GM23248 (cell line): ENCODE data around the gene GPR25. TPM values are rescaled to one million over a fixed set of nuclear protein-coding genes. Genes with fewer than 3 reads are reported as not detected.

ENCODE experiments used
- DNase-seq: peaks from one replicate; pipeline ENCODE4 v3.0.0-alpha.2; 2015
- H2AFZ ChIP-seq: fragments of 200-600 bp; sonication (generic); 2 replicates; pipeline ENCODE4 v1.6.1; 2016; ENCODE audit warnings: antibody characterized with exemption
- H3F3A ChIP-seq: fragments of 200-600 bp; sonication (generic); 2 replicates; pipeline ENCODE4 v1.6.1; 2016; ENCODE audit warnings: mild to moderate bottlenecking, antibody characterized with exemption, mixed run types; ENCODE audit not compliant: insufficient read depth
- H3K27ac ChIP-seq: fragments of 200-600 bp; sonication (generic); 2 replicates; pipeline ENCODE4 v1.5.1; 2016; ENCODE audit warnings: mild to moderate bottlenecking
- H3K27me3 ChIP-seq: fragments of 200-600 bp; sonication (generic); replicated peaks from 2 replicates; pipeline ENCODE4 v1.6.1; 2016; ENCODE audit warnings: mild to moderate bottlenecking; ENCODE audit not compliant: insufficient read depth
- H3K36me3 ChIP-seq: fragments of 200-600 bp; sonication (generic); 2 replicates; pipeline ENCODE4 v1.6.1; 2016; ENCODE audit warnings: low read depth, mild to moderate bottlenecking
- H3K4me1 ChIP-seq: fragments of 200-600 bp; sonication (generic); 2 replicates; pipeline ENCODE4 v1.6.1; 2016; ENCODE audit warnings: mild to moderate bottlenecking; ENCODE audit not compliant: insufficient read depth
- H3K4me2 ChIP-seq: fragments of 200-600 bp; sonication (generic); one replicate; pipeline ENCODE4 v1.6.1; 2016; ENCODE audit warnings: mild to moderate bottlenecking; ENCODE audit not compliant: unreplicated experiment
- H3K4me3 ChIP-seq: fragments of 200-600 bp; sonication (generic); 2 replicates; pipeline ENCODE4 v1.5.1; 2016; ENCODE audit warnings: mild to moderate bottlenecking
- H3K79me2 ChIP-seq: fragments of 200-600 bp; sonication (generic); 2 replicates; pipeline ENCODE4 v1.6.1; 2016; ENCODE audit warnings: mild to moderate bottlenecking; ENCODE audit not compliant: insufficient read depth
- H3K9ac ChIP-seq: fragments of 200-600 bp; sonication (generic); 2 replicates; pipeline ENCODE4 v1.6.1; 2016; ENCODE audit warnings: mild to moderate bottlenecking
- H3K9me2 ChIP-seq: fragments of 200-600 bp; sonication (generic); 2 replicates; pipeline ENCODE4 v1.6.1; 2016; ENCODE audit warnings: mixed run types, mild to moderate bottlenecking, moderate library complexity; ENCODE audit not compliant: insufficient read depth
- H3K9me3 ChIP-seq: fragments of 200-600 bp; sonication (generic); one replicate; pipeline ENCODE4 v1.6.1; 2017; ENCODE audit warnings: low read depth
- H4K20me1 ChIP-seq: fragments of 200-600 bp; sonication (generic); 2 replicates; pipeline ENCODE4 v1.6.0; 2016; ENCODE audit not compliant: insufficient read depth
- EZH2 ChIP-seq: fragments of 200-600 bp; sonication (generic); IDR thresholded peaks from 2 replicates; pipeline ENCODE4 v1.6.1; 2018; ENCODE audit warnings: antibody characterized with exemption, mild to moderate bottlenecking; ENCODE audit not compliant: insufficient read depth, poor library complexity, severe bottlenecking
- EZH2phosphoT487 ChIP-seq: fragments of 200-600 bp; sonication (generic); IDR thresholded peaks from 2 replicates; pipeline ENCODE4 v1.6.1; 2018; ENCODE audit warnings: antibody characterized with exemption, moderate library complexity, mild to moderate bottlenecking, low read depth; ENCODE audit not compliant: insufficient read depth
- WGBS, 2 experiments: methylation state at CpG; one replicate each; pipeline ENCODE4 v1.1.6; 2015 to 2017; ENCODE audit warnings: low lambda C conversion rate in 2 of 2, low coverage in 1 of 2; ENCODE audit errors: missing lambda C conversion rate in 2 of 2; 5-methylcytosine and 5-hydroxymethylcytosine counted together
- in situ Hi-C: fragments of 300-500 bp; cut with MboI; formaldehyde crosslinking; loops from 2 replicates; pipeline ENCODE4 v1.15.0; 2020
- polyA plus RNA-seq: library from polyadenylated mRNA; unstranded; fragments of >200 nt; fragmentation: Nextera tagmentation; extraction: Ambion mirVana; gene quantifications from 2 replicates; pipeline ENCODE4 v1.2.1, GENCODE V29; 2016
- total RNA-seq: library from RNA; depleted of rRNA; stranded (reverse); fragments of >200 nt; shearing (Covaris generic); gene quantifications from 2 replicates; pipeline ENCODE4 v1.2.3, GENCODE V29; 2014

The GPR25 gene
- total and polyA plus RNA-seq, 2 experiments from 2014 or later: not detected

DNA sequence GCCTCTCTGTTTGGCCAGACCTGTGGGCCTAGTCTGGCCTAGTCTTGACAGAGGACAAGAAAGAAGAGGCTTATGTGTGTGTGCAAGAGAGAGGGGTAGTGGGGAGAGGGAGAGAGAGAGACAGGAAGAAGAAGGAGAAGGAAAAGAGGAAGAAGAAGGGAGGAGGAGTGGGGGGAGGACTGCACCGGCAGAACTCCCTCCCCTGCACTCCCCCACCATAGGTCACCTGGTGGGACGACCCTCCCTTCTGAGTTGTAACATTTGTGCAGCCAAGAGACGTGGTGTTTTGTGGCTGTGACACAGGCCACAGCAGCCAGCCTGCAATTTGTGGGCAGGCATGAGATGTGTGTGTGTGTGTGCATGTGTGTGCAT lies 26.2 kb downstream of the GPR25 start:
- Histone ChIP-seq H3K4me2 (no peak overlapping the region), H3K9me2 (no peaks in the 10 kb centered on the region), H3F3A (no peaks in the 10 kb centered on the region), H3K79me2 (no peaks in the 10 kb centered on the region), H3K9ac (no peak overlapping the region), H3K9me3 (no peaks in the 10 kb centered on the region), H3K36me3 (no peaks in the 10 kb centered on the region), H4K20me1 (no peaks in the 10 kb centered on the region), H3K27me3 (peaks cover 17% of the 10 kb centered on the region), H3K4me1 (no peaks in the 10 kb centered on the region), H3K27ac (no peak overlapping the region), H3K4me3 (no peak overlapping the region), H2AFZ (no peak overlapping the region)
- in situ Hi-C loops: no loop called here
- 40 to 44% methylated on average over 3 of the region's 3 CpGs for WGBS, 2 experiments
- DNase-seq: no peak
- TF ChIP-seq EZH2 (no peak), EZH2phosphoT487 (no peak)

DNA sequence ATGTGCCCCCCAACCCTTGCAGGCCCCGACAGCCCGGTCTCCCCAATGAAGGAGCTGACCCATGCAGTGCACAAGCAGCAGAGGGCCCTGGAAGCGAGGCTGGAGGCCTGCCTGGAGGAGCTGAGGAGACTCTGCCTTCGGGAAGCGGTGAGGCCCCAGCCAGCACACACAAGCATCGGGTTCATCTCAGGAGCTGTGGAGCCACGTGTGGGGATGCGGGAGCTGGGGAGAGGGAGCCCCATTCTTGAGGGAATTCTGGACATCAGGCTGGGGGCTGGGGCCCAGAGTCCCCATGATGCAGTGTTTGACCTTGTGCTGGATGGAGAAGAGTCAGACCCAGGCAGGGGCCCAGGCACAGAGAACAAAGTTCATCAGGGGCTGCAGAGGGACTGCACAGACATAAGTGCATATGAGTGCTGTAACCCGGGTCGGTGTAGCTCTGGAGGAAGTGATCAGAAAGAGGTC lies 26.7 kb downstream of the GPR25 start:
- Histone ChIP-seq H3K9me2 (no peaks in the 10 kb centered on the region), H3K9ac (no peak overlapping the region), H3K4me1 (no peaks in the 10 kb centered on the region), H3F3A (no peaks in the 10 kb centered on the region), H3K9me3 (no peaks in the 10 kb centered on the region), H2AFZ (no peak overlapping the region), H4K20me1 (no peaks in the 10 kb centered on the region), H3K36me3 (no peaks in the 10 kb centered on the region), H3K27me3 (peaks cover 19% of the 10 kb centered on the region), H3K27ac (no peak overlapping the region), H3K79me2 (no peaks in the 10 kb centered on the region), H3K4me3 (no peak overlapping the region), H3K4me2 (no peak overlapping the region)
- 53 to 71% methylated on average over 8 to 10 of the region's 10 CpGs for whole genome bisulfite sequencing, 2 experiments
- TF ChIP-seq EZH2phosphoT487 (no peak), EZH2 (no peak)
- DNase-seq: no peak
- in situ Hi-C loops: no loop called here

DNA sequence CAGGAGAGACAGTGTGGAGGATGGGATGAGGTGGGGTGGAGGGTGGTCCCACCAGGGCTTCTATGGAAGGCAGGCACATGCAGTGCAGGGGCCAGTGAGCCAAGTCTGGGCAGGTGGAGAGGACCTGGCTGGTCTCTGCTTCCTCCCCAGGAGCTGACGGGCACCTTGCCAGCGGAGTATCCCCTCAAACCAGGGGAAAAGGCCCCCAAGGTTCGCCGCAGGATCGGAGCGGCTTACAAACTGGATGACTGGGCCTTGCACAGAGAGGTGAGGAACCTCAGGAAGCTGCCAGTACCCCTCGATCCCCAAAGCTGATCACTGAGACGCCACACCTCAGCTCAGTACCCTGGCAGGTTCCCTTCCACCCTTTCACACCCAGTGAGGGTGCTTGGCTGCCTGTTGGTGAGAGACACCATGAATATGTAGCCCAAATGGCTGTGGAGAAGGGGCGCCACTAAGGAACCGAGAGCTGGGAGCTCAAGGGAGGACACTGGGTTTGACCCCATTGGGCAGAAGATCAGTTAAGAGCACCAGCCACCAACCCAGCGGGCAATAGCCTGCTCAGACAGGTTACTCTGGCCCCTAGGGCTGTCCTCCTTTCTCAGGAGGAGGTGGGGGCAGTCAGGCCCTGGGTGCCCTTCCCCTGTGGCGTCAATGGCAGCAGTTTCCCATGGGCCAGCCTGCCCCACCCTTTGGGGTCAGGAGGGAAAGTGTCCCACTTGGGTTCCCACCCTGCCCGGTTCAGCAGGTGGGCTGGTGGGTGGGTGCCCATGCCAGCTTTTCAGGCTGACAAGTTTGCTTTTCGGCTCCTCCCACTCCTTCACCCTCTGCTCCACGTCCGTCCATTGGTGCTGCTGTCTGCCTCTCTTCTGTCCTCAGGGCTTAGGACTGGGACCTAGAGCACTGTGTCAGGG lies 27.4 kb downstream of the GPR25 start:
- no peaks in the 10 kb centered on the region for H3F3A ChIP-seq
- no peaks in the 10 kb centered on the region for H3K36me3 ChIP-seq
- in situ Hi-C loops: no loop called here
- H3K27ac ChIP-seq: no peak overlapping the region
- H3K79me2 ChIP-seq: no peaks in the 10 kb centered on the region
- peaks cover 25% of the 10 kb centered on the region for H3K27me3 ChIP-seq
- H3K4me1 ChIP-seq: no peaks in the 10 kb centered on the region
- DNase-seq: no peak
- 70 to 72% methylated on average over 15 to 16 of the region's 16 CpGs for WGBS, 2 experiments
- H2AFZ ChIP-seq: no peak overlapping the region
- H4K20me1 ChIP-seq: no peaks in the 10 kb centered on the region
- TF ChIP-seq EZH2phosphoT487 (no peak), EZH2 (no peak)
- no peak overlapping the region for H3K4me3 ChIP-seq
- H3K9ac ChIP-seq: no peak overlapping the region
- no peaks in the 10 kb centered on the region for H3K9me3 ChIP-seq
- H3K9me2 ChIP-seq: no peaks in the 10 kb centered on the region
- H3K4me2 ChIP-seq: no peak overlapping the region

DNA sequence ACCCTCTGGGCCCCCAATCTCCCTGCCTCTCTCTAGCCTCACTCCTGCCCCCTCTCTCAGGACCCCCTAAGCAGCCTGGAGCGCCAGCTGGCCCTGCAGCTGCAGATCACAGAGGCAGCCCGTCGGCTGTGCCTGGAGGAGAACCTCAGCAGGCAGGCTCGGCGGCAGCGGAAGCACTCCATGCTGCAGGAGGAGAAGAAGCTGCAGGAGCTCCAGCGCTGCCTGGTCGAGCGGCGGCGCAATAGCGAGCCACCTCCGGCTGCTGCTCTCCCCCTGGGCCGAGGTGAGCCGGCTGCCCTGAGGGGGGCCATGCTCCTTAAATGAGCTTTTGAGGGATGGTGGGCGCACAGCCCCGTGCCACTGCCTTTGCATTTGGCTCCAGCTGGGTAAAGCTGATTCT lies 28.1 kb downstream of the GPR25 start:
- H3K4me3 ChIP-seq: no peak overlapping the region
- H3K4me1 ChIP-seq: no peaks in the 10 kb centered on the region
- H4K20me1 ChIP-seq: no peaks in the 10 kb centered on the region
- WGBS, 2 experiments: 83 to 92% methylated on average over 17 of the region's 17 CpGs
- no peaks in the 10 kb centered on the region for H3K9me3 ChIP-seq
- no peaks in the 10 kb centered on the region for H3K79me2 ChIP-seq
- H3K27ac ChIP-seq: no peak overlapping the region
- no peaks in the 10 kb centered on the region for H3K9me2 ChIP-seq
- in situ Hi-C loops: no loop called here
- H3K27me3 ChIP-seq: peaks cover 29% of the 10 kb centered on the region
- no peaks in the 10 kb centered on the region for H3F3A ChIP-seq
- H3K4me2 ChIP-seq: no peak overlapping the region
- no peak overlapping the region for H2AFZ ChIP-seq
- H3K36me3 ChIP-seq: no peaks in the 10 kb centered on the region
- no peak overlapping the region for H3K9ac ChIP-seq
- TF ChIP-seq EZH2phosphoT487 (no peak), EZH2 (no peak)
- DNase-seq: no peak
